Measurements from ENCODE around the gene HERC5.

GRCh38 chr4:88441696-88442095, 15.2 kb upstream of the HERC5 start:
- TF ChIP-seq EP300 (IDR thresholded peaks at IDR 0.05): no peak
- TF ChIP-seq POLR2A (IDR thresholded peaks at IDR 0.05): no peak

All from upper lobe of left lung (tissue), 4 donors.